GM19463 (cell line): ENCODE data around the gene STIMATE.

Experiments used
- ATAC-seq: cut with Tn5 transposase; IDR thresholded peaks from one replicate; pipeline ENCODE4 v1.9.1; 2021; ENCODE audit warnings: mild to moderate bottlenecking, moderate library complexity; ENCODE audit not compliant: unreplicated experiment

STIMATE gene

DNA sequence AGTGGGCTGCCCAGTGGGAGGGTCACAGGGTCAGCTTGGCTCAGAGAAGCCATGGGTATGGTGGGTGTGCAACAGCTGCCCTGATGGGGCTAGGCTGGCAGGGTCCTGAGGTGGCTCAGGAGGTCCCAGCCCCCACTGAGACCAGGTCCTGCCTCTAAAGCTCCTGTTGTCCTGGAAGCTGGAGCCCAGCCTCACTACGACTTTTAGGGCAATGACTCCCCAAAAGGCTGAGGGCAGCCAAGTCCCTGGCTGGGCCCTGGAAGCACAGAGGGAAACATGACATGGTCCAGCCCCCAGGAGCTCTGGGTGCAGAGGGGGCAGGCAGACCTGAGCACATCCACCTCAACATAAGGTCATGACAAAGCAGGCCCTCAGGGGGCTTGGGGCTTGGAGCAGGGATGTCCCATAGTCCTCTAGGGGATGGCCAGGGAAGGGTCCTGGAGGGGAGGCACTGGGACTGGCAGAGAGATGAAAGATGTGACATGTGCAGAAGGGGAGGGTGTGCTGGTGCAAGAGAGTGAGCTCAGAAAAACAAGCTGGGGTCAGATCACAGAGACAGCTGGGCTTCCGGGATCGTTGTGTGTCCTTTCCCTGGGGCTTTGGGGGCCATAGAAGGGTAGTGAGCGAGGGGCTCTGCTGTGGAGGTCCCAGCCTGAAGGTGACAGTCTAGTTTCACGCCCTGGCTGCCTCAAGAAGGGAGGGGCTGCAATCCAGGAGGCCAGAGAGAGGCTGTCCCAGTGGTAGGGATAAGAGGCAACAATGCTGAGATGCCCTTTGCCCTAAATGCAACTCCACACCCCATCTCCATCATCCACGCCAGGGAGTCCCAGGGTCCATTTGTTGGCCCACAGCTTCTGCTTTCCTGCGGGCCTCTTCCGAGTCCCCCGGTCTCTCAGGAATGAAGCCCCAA is 103.4 kb downstream of the STIMATE start:
- ATAC-seq: no peak

DNA sequence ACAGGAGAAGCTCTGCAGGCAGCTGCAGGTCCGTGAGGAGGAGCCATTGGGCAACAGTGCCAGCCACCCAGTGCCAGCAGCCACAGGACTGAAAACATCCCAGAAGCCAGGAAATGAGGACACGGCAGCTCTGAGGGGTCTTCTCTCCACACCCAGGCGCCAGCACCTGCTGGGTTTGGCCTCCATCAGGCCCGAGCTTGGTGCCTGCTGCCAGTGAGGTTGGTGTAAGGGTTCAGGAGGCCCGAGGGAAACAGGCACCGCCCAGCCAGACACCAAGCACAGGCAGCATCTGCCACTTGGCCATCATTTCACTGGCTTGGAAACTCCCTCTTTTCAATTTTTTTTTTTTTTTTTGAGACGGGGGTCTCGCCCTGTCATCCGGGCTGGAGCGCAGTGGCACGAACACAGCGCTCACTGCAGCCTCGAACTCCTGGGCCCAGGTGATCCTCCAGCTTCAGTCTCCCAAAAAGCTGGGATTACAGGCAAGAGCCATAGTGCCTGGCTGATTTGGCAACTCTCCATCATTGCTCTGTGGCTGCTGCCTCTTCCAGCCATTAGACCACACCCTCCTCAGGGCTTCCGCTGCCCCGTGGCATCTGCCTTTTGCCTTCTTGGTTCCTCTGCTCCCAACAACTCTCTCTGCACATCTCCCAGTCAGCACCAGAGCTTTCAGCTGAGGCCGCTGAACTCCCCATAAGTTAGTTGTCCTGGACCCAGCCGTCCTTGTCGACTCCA is 104.2 kb downstream of the STIMATE start:
- no peak for ATAC-seq

DNA sequence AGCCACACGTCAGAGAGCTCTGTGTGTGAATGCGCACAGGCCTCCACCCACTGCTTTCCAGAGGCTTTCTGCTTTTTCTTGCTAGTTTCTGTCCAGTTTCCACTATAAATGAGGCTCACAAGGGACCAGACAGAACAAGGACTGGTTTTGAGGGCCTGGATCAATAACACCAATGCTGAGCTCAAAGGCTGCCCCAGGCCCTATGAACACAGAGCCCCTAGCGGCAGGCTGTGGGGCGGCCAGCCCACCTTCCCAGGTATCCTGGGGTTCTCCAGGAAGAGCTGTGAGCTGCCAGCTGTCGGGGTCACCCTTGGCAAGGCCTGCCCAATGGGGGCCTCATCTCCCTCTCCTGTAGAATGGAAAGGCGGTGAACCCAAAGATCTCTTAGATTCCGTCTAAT is 104.9 kb downstream of the STIMATE start:
- no peak for ATAC-seq

DNA sequence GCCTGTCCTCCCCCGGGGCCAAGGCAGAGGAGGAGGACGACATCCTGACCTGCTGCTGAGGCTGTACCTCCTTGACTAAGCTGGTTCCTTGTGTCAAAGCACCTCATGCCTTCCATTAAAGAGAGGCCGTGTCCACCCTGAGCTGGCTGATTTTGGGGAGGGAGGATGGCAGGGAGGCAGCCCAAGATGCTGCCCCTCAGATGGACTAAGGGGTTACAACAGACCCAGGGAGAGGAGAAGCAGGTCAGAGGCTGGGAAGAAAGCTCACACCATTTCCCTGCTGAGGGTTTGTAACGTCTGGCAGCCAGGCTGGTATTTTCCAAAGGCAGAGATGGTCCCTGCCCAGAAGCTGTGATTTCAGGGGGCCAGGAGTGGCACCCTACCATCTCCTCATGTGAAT is 105.4 kb downstream of the STIMATE start:
- ATAC-seq: no peak

DNA sequence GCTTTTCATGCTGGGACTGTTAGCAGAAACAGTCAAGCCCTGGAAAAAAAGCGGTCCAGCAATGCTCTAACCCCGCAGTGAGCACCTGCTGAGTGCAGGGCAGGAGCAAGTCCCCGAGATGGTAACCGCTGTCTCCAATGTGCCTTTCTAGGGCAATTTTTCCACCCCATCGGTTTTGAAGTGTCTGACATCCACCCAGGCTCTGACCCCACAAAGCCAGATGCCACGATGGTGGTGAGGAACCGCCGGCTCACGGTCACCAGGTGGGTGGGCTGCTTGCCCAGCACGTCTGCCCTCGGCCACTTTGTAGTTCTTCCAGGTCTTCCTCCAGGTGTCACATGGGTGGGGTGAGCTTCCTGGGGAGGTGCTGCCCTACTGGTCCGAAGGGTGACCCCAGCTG is 106.0 kb downstream of the STIMATE start:
- no peak for ATAC-seq

DNA sequence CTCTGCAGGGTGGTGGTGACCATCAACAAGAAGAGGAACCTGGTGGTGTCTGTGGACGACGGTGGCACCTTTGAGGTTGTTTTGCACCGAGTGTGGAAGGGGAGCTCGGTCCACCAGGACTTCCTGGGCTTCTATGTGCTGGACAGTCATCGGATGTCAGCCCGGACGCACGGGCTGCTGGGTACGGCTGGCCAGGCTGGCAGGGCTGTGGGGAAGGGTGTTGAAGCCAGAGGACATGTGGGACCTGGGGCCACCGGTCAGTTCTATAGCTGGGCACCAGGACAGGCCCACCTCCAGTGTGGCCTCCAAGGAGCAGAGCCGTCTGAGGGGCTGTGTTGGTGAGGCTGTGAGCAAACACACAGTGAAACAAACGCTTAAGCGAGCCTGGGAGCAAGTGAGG is 106.6 kb downstream of the STIMATE start:
- ATAC-seq: no peak

DNA sequence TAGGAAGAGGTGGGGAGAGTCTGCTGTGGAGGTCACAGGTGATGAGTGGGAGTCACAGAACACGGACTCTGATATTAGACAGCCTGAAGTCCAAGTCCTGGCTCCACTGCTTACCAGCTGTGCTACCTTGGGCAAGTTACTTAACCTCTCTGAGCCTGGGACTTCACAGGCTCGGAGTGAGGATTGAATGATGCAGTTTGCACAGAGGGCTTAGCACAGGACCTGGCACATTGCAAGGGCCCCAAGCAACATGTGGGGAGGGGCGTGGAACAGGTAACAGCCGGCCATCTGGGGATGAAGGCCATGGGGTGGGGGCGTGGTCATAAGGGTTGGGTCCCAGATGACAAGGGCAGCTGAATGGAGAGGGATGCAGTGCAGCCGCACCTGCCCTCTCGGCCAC is 107.0 kb downstream of the STIMATE start:
- ATAC-seq: no peak

DNA sequence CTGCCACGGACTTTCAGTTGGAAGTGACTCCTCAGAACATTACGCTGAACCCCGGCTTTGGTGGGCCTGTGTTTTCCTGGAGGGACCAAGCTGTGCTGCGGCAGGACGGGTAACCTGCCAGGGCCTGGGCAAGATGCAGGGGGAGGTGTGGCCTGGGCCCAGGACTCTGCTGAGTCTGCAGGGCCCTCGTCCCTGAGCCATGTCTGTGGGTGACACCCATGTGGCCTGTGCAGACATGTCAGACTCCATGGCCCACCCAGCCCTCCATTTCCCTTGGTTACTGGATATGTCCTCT is 107.7 kb downstream of the STIMATE start:
- no peak for ATAC-seq

DNA sequence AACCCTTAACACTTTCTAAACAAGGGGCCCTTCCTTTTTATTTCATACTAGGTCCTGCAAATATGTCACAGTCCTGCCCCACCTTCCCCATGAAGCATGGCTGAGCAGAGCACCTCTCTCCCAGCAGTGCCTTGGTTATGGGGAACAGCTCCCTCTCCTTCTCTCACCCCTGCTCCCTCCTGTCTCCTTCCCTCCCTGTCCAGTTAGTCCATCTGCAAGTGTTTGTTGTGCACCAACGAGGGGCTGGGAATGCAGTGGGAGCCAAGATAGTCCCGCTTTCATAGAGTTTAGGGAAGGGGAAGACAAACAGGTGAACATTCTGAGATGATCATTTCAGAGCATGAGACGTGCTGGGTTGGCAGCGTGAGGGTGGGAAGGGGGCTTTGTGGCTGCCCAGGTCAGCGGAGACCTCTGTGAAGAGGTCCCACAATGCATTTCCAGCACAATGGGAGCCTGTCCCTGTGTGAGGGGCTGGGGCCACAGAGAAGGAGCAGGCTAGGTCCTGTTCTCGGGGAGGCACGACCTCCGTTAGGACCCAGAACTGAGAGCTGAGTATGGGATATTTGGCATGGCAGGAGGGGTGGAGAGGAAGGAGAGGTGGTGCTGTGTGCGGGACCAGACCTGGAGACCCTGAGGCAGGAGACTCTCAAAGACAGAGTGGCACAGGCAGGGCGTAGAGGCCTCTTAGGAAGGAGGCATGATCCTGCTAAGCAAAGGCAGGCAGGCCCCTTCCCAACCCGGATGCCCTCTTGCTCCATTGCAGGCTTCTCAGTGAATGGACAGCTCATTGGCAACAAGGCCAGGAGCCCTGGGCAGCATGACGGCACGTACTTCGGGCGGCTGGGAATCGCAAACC is 108.2 kb downstream of the STIMATE start:
- ATAC-seq: no peak

DNA sequence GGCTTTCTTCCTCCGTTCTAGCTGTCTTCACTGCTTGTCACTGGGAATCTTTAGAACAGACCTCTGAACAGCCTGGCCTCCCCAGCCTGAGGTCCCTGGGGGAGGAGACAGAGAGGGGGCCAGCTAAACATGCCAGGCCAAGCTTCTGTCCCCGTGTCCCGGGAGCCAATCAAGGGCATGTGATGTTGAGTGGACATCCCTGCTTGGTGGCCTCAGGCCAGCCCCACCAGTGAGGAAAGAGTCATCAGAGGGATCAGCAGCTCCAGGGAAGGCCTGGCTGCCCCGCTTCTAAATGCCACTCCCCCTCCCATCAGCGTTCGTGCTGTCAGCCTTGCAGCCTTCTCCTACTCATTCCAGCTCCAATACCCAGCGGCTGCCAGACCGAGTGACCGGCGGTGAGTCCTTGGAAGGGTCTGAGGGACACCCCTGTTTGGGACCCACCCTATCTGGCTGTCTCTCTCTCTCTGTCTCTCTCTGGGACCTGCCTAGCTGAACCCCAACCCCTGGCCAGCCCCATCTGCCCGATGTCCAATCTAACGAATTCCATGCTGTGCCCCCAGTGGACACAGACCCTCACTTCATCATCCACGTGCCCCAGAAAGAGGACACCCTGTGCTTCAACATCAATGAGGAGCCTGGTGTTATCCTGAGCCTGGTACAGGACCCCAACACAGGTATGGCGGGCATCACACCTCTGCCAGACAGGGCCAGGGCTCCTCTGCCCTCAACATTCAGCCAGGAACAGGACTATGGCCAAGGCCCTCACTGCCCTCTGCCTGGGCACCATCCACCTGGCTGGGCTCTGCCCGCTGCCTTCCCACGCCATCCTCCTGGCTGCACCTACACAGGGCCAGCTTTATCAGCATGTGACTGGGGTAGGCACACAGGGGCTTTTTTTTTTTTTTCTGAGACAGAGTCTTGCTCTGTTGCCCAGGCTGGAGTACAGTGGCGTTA is 109.4 kb downstream of the STIMATE start:
- no peak for ATAC-seq

DNA sequence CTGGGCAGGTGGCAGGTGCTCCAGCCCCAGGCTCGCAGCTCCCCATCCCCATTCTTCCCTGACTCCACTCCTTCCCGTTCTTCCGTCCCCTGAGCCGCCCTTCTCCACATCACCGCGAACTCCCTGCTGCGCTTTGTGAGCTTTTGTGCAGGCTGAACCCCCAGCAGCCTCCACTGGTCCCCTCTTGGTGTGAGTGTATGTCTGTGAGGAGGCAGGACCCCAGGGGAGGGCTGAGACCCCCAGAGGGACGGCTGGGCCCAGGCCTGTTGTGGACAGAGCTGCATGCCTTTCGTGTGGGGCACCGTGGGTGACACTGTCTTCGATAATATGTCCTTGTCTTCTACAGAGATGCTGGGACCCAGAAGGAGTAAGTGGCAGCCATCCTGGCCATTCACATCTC is 110.1 kb downstream of the STIMATE start:
- no peak for ATAC-seq
